ENCODE results near the gene TEX14.
"Not testable (repeated sequence)": the region's sequence is repeated elsewhere in the genome, so short reads cannot be mapped to it uniquely, and the experiment has no call there.

TEX14 gene

GRCh38 chr17:58690033-58690432 lies 1.8 kb downstream of the TEX14 start:
- DNase-seq: not testable (repeated sequence)

DNA sequence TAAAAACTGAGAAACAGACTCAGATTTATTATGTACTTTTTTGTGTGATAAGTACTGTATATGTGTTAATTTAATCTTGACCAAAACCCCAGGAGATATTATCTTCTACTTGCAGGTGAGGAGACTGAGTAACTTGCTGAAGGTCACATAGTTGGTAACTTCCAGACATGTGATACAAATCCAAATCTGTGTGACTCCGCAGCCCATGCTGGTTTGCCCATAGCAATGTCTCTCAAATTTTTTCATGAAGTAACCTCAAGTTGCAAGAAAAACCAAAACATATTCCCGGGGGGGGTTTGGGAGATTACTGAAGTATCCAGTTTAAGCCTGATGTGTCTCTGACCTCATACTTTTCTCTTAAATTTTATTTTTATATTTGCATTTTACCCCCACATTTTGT lies 3.3 kb downstream of the TEX14 start:
- DNase-seq: no peak

DNA sequence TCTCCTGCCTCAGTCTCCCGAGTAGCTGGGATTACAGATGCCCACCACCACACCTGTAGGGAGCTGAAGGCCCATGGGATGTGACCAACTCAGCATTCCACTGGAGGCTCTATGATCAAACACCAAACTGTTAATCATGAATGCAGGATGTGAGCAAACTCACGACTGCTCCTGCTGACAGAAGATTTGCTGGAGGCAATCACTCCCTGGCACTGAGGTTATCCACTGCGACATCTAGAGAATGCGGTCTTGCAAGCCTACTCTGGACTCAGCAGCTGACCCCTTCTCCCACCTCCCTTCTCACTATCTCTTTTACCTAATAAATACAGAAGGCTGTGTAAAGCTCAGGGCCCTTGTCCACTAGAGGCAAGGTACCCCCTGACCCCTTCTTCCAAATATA lies 4.9 kb downstream of the TEX14 start:
- DNase-seq: no peak

GRCh38 chr17:58684462-58684861 lies 7.4 kb downstream of the TEX14 start:
- DNase-seq: not testable (repeated sequence)

DNA sequence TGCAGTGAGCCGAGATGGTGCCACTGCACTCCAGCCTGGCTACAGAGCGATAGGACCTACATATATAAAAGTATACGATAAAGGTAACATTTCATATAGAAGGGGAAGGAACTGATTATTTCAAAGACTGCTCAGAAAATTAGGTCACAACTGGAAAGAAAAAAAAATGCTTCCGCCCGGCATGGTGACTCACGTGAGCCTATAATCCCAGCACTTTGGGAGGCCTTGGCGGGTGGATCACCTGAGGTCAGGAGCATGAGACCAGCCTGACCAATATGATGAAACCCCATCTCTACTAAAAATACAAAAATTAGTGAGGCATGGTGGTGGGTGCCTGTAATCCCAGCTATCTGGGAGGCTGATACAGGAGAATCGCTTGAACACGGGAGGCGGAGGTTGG lies 7.8 kb downstream of the TEX14 start:
- DNase-seq: no peak

DNA sequence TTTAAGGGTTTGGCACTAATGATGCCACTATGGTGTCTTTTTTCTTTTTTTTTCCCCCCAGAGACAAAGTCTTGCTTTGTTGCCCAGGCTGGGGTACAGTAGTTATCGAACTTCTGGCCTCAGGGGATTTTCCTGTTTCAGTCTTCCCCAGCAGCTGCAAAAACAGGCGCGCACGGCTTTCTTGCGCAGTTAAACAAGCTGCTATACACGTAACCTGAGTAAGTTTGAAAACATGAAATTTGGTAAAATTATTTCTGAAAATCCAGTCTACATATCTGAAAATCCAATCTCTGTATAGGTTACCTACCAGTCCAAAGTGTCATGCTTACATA lies 11.8 kb downstream of the TEX14 start:
- no peak for DNase-seq

- DNase-seq: peak; percentile 40
Observed at GRCh38 chr17:58679263-58680037, 12.4 kb downstream of the TEX14 start.

- DNase-seq: not testable (repeated sequence)
Observed at GRCh38 chr17:58678287-58678686, 13.6 kb downstream of the TEX14 start.

DNA sequence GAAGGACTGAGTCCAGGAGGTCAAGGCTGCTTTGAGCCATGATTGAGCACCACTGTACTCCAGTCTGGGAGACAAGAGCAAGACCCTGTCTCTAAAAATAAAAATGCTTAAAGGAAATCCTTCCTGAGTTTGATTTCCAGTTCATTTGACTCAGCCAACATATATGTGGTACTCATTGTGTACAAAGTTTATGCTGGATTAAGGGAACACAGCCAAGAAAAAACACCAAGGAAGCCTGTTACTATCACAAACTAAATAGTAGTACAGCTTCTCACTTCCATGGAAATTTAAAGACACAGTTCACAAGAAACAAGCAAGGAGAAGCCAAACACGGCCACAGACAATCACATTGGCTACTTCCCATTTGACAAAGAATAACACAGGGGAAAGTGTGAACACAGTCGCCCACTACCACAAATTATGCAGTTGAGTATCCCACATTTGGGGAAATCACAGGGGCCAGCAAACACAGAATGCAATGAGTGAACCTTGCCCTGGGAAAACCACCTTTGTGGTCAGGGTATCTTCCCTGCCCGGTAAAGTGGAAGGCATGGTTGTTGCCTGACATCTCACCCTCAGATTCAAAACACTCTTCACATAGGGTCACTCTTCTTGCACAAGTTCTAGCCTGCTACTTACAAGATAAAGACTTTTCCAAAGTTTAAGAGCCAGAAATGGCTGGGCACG lies 14.5 kb downstream of the TEX14 start:
- DNase-seq: no peak

DNA sequence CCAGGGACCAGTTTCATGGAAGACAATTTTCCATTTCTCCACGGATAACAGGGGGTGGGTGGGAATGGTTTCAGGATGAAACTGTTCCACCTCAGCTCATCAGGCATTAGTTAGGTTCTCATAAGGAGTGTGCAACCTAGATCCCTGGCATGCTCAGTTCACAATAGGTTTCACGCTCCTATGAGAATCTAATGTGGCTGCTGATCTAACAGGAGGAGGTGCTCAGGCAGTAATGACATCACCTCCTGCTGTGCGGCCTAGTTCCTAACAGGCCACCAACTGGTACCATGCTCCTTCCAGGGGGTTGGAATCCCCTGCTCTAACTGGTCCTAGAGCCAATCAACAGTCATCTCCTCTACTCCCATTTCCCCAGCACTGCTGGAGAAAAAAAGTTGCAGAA lies 19.9 kb downstream of the TEX14 start:
- no peak for DNase-seq

DNA sequence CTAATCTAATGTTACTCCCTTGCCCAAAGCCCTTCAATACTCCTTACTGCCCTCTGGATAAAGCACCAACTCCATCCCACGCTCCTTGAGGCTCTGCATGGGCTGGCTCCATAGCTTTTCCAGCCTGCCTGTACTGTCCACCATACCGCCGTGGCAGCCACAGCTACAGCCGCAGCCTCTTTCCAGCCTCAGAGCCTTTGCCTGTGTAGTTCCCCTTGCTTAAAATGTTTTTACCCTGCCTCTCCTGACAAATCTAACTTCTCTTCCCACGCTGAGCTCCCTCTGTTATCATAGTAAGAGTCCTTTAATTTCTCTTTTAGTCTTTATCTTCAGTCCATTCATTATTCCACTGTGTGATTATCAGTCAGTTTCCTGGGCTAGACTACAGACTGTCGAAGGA lies 22.0 kb downstream of the TEX14 start:
- DNase-seq: no peak

DNA sequence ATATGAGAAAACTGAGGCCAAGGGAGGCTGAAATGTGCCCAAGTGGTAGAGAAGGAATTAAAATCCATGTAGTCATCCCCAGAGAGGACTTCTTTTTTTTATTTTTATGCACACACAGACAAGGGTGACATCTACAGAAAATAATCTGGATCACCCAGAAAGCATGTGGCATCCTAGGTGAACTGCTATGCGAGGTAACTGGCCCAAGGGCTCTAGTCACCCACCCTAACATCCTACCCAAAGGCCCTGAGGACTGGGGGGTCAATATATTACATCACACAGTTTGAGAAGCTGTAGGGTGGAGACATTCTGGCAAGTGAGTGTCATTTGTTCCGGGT lies 23.3 kb downstream of the TEX14 start:
- DNase-seq: no peak

DNA sequence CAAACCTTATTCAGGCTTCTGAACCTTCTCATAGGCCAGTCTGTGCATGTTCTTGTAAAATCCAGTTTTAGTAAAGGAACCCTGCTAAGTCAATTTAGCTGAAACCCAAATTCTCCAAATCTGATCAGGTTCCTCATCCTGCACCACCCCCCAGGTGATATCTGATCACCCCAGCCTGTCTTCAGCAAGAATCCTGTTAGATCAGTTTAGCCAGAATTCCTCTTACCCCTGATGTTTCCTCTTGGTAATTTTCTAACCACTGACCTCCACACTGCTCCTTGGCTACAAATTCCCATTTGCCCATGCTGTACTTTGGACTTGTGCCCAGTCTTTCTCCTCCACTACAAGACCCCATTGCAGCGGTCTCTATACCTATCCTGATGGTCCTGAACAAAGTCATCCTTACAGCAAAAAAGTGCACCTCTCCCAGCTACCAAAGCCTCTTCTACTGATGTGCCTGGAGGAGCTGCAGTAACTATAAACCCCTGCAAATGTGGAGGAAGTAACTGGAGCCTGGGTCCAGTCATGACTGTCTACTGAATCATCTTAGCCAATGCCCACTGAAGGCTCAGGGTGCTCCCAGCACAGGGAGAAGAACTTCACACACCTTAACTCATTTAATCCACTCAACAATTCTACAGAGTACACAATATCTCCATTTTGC lies 23.8 kb downstream of the TEX14 start:
- no peak for DNase-seq

DNA sequence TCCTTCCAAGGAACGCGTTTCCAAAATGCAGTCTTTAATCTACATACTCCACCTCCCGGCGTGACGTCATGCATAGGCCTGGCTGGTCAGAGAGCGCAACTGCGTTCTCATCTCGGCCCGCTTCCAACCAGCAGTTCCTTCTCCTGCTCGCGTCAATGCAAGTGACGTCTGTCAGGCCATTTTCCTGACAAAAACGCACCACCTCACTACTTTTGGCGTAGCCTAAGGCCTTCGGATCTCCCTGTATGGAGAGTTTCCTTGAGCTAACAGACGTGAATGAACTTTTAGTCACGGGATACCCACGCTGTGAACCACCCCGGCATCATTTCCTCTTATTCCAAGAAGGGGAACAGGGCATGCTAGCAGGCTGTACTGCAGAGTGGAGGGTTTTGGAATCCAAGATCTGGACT lies 25.0 kb downstream of the TEX14 start:
- peak; percentile 50 for DNase-seq

DNA sequence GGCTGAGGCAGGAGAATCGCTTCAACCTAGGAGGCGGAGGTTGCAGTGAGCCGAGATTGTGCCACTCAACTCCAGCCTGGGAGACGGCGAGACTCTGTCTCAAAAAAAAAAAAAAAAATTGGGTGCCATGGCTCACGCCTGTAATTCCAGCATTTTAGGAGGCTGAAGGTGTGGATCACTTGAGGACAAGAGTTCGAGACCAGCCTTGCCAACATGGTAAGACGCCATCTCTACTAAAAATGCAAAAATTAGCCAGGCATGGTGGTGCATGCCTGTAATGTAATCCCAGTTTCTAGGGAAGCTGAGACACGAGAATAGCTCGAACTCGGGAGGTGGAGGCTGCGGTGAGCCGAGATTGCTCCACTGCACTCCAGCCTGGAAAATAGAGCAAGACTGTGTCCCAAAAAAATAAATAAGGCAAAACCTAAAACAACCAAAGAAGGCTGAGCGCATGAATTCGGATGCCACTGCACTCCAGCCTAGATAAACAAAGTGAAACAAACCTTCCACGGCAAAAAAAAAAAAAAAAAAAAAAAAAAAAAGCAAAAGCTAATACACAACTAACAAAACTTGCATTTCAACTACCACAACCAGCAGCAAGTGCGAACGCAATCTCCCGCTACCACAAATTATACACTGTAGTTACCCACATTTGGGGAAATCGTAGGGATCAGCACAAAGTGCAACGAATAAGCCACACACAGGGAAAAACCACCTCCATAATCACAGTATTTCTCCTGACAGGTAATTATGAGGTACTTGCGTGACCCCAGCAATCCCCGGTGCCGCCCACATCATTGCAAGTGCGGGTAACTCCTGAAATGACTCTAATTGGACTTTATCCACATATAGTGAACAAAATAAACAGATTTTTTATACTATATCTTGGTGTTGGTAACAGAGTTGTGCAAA lies 25.6 kb downstream of the TEX14 start:
- DNase-seq: no peak

- no peak for DNase-seq
Observed at GRCh38 chr17:58664302-58664701, 27.5 kb downstream of the TEX14 start.

GRCh38 chr17:58661499-58661898 lies 30.3 kb downstream of the TEX14 start:
- no peak for DNase-seq

GRCh38 chr17:58660621-58661020 lies 31.2 kb downstream of the TEX14 start:
- DNase-seq: no peak

GRCh38 chr17:58659714-58660084 lies 32.1 kb downstream of the TEX14 start:
- DNase-seq: not testable (repeated sequence)

DNA sequence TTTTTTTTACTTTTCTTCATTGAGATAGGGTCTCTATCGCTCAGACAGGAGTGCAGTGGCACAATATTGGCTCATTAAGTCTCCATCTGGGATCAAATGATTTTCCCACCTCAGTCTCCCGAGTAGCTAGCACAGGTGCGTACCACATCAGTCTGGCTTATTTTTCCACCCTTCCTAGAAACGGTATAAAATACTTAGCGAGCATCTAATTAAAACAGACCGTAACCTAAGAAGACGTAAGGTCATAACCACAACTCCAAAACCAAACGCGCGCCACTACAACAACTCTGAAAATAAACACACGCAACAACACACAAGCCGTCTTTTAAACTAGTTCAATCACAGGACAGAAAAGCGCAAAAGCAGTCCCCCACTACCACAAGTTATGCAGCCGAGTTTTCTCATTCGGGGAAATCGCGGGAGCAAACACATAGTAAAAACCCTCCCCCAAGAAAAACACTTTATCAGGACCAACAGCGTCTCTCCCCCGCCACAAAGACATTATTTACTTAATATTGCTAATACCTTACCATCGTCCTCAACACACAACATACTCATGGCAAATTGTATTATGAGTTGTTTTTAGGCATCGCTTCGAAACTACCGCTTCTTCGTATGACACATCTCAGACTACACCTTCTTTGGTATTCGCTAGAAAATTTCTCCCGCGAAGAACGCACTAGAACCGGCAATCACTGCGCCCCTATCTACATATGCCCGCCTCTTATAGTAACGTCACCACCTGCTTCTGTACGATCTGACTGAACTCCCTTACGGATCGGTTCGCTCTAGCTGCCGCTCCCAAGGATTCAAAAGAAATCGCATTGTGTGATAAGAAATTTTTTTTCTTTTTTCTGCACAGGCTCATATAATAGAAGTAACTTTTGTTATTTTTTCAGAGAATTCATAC lies 32.8 kb downstream of the TEX14 start:
- DNase-seq: peak; percentile 91

- DNase-seq: peak; percentile 66
Observed at GRCh38 chr17:58657962-58658803, 33.7 kb downstream of the TEX14 start.

All from activated CD4-positive, alpha-beta T cell treated with anti-CD3 and anti-CD28 coated beads, Interleukin-2, Interleukin-6, amounts not matched to agents 100 ng/mL and 50 ng/mL, durations not matched to agents 16 hours and 8 hours (primary cell).